Panc1 (cell line): ENCODE data around the gene ARG2.

Experiments used
- CTCF ChIP-seq: fragments of 450-650 bp; IDR thresholded peaks from 2 replicates; pipeline ENCODE4 v1.5.1; 2017; ENCODE audit warnings: mild to moderate bottlenecking
- POLR2AphosphoS5 ChIP-seq: IDR thresholded peaks from 2 replicates; pipeline ENCODE4 v1.6.1; 2012; ENCODE audit warnings: mild to moderate bottlenecking, low read depth, low read length, moderate library complexity

- TF ChIP-seq CTCF (no peak), POLR2AphosphoS5 (no peak)
These were observed 7.8 kb downstream of the ARG2 start for GRCh38 chr14:67627519-67627918.
